IMR-90 (cell line): Measurements from ENCODE around the gene LYRM2.

Experiments
- BHLHE40 ChIP-seq: fragments of 150-350 bp; IDR thresholded peaks from 2 replicates; pipeline ENCODE4 v1.6.1; 2016; ENCODE audit warnings: mild to moderate bottlenecking, low read depth, low read length
- MXI1 ChIP-seq: IDR thresholded peaks from 2 replicates; pipeline ENCODE4 v1.6.1; 2012; ENCODE audit warnings: low read depth, mild to moderate bottlenecking, low read length, moderate library complexity, borderline replicate concordance
- POLR2A ChIP-seq: IDR thresholded peaks from 2 replicates; pipeline ENCODE4 v1.6.1; 2012; ENCODE audit warnings: mild to moderate bottlenecking, low read depth, low read length
- RAD21 ChIP-seq: IDR thresholded peaks from 2 replicates; pipeline ENCODE4 v1.6.1; 2012; ENCODE audit warnings: low read length, improper control_type of control experiment
- SMC3 ChIP-seq: fragments of 150-350 bp; IDR thresholded peaks from 2 replicates; pipeline ENCODE4 v1.6.1; 2016; ENCODE audit warnings: low read depth, mild to moderate bottlenecking, antibody characterized with exemption, low read length, moderate library complexity
- TF ChIP-seq, protein P1 (sequence below): conservative IDR thresholded peaks from 2 replicates; pipeline ENCODE4 v1.5.1; 2012; ENCODE audit warnings: mild to moderate bottlenecking, low read depth, low read length, improper control_type of control experiment

DNA sequence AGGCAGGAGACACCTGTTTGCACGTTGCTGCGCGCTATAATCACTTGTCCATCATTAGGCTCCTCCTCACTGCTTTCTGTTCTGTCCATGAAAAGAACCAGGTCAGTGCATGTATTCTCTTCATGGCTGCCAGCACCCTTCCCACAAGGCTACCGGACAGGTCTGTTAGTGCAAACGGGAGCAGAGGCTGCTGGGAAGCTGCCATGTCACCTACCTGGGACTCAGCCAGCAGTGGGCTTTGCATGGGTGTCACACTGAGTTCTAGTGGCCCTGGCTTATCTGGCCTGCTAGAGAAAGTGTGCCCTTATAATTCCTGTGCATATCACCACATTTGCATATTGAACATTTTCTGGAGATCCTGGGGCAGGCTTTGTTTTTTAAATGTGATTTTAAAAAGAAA lies 24.8 kb downstream of the LYRM2 start:
- no peak for TF ChIP-seq POLR2A
- no peak for TF ChIP-seq BHLHE40
- TF ChIP-seq, protein P1, sequence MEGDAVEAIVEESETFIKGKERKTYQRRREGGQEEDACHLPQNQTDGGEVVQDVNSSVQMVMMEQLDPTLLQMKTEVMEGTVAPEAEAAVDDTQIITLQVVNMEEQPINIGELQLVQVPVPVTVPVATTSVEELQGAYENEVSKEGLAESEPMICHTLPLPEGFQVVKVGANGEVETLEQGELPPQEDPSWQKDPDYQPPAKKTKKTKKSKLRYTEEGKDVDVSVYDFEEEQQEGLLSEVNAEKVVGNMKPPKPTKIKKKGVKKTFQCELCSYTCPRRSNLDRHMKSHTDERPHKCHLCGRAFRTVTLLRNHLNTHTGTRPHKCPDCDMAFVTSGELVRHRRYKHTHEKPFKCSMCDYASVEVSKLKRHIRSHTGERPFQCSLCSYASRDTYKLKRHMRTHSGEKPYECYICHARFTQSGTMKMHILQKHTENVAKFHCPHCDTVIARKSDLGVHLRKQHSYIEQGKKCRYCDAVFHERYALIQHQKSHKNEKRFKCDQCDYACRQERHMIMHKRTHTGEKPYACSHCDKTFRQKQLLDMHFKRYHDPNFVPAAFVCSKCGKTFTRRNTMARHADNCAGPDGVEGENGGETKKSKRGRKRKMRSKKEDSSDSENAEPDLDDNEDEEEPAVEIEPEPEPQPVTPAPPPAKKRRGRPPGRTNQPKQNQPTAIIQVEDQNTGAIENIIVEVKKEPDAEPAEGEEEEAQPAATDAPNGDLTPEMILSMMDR, result no peak
- TF ChIP-seq RAD21, result no peak
- no peak for TF ChIP-seq MXI1
- TF ChIP-seq SMC3, result no peak
